ENCODE results near the gene HCLS1. TPM values are rescaled to one million over a fixed set of nuclear protein-coding genes. Genes with fewer than 3 reads are reported as not detected.
"Not testable (repeated sequence)": the region's sequence is repeated elsewhere in the genome, so short reads cannot be mapped to it uniquely, and the experiment has no call there.

HCLS1 gene
- total RNA-seq, 2 donors from 2014 or later, result 14.6 to 27.0 TPM

DNA sequence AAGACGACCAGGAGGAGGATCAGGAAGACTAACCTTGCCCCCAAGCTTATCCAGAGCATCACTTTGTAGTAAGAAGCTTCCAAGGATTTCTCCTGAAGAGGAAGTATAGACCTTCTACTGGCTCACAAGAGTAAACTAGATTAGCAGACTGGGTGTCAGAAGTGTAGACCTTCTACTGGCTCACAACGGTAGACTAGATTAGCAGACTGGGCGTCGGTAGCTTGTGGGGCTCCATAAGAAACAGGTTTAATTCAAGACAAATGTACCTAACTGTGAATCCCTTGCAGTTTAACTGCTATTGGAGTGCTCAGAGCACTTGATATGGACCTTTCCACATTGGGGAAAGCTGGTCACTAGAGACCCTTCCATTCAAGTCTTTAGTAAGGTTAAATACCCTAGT, 54.6 kb downstream of the HCLS1 start:
- Histone ChIP-seq H3K27ac (no peak overlapping the region), H3K27me3 (replicated peaks; ENCODE audit: insufficient read depth) (no peaks in the 10 kb centered on the region), H3K36me3 (no peaks in the 10 kb centered on the region), H3K9me3 (no peaks in the 10 kb centered on the region), H3K4me3 (no peak overlapping the region), H3K4me1 (replicated peaks) (no peaks in the 10 kb centered on the region)
- 93% methylated on average over 4 of the region's 4 CpGs for WGBS
- DNase-seq (ENCODE audit: low spot score), result no peak
- intact Hi-C loops (cut with DNase I), result no loop called here
- no peak for TF ChIP-seq POLR2A (IDR thresholded peaks at IDR 0.05)
- no peak for TF ChIP-seq POLR2AphosphoS5 (IDR thresholded peaks at IDR 0.05)
- no peak for TF ChIP-seq CTCF (IDR thresholded peaks at IDR 0.05)

DNA sequence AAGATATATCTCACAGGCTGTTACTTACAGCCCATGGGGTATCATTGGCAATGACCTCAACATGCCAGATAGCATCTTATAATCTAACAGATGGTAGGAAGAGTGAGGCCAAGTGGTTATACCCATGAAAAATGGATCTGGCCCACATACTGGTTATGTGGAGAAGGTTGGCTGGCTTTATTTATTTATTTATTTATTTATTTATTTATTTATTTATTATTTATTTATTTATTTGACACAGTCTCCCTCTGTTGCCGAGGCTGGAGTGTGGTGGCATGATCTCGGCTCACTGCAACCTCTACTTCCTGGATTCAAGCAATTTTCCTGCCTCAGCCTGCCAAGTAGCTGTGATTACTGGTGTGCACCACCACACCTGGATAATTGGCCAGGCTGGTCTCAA, 55.9 kb downstream of the HCLS1 start:
- no peaks in the 10 kb centered on the region for H3K4me1 ChIP-seq (replicated peaks)
- intact Hi-C loops (cut with DNase I), result no loop called here
- H3K4me3 ChIP-seq, result no peak overlapping the region
- no peak overlapping the region for H3K27ac ChIP-seq
- H3K27me3 ChIP-seq (replicated peaks; ENCODE audit: insufficient read depth), result no peaks in the 10 kb centered on the region
- H3K9me3 ChIP-seq, result no peaks in the 10 kb centered on the region
- TF ChIP-seq CTCF (IDR thresholded peaks at IDR 0.05) (no peak), POLR2AphosphoS5 (IDR thresholded peaks at IDR 0.05) (no peak), POLR2A (IDR thresholded peaks at IDR 0.05) (no peak)
- 92% methylated on average over 2 of the region's 2 CpGs for WGBS
- H3K36me3 ChIP-seq, result no peaks in the 10 kb centered on the region
- no peak for DNase-seq (ENCODE audit: low spot score)

DNA sequence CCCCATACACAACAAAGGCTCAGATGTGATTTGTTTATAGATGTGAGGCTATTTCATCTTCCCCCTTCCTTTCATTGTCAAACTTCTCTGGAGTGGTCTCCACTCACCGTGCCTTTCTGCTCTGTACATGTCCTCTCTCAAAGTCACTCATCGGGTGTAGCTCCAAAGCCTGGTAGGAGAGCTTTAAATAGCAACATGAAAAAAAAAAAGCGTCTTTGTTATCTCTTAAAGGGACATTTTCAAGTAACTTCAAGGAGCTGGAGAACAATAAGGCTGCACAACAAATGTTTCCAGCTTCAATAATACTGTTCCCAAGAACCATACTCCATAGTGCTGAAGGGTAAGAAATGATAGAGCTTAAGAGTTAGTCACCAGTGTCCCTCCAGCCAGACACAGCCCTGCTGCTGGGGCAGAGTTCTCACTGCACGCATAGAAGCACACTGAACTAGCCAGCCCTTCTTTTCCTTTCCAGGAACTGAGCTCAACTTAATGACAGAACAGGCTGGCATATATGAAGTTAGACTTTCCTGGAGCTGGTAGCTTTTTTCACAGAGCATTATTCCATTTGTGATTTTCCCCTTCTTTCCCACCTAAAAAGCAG, 59.4 kb downstream of the HCLS1 start:
- WGBS, result 26% methylated on average over 4 of the region's 4 CpGs
- intact Hi-C loops (cut with DNase I), result no loop called here
- Histone ChIP-seq H3K9me3 (no peaks in the 10 kb centered on the region), H3K27me3 (replicated peaks; ENCODE audit: insufficient read depth) (no peaks in the 10 kb centered on the region), H3K27ac (no peak overlapping the region), H3K36me3 (no peaks in the 10 kb centered on the region), H3K4me3 (no peak overlapping the region), H3K4me1 (replicated peaks) (no peaks in the 10 kb centered on the region)
- TF ChIP-seq POLR2AphosphoS5 (IDR thresholded peaks at IDR 0.05) (no peak), POLR2A (IDR thresholded peaks at IDR 0.05) (no peak), CTCF (IDR thresholded peaks at IDR 0.05) (no peak)
- no peak for DNase-seq (ENCODE audit: low spot score)

DNA sequence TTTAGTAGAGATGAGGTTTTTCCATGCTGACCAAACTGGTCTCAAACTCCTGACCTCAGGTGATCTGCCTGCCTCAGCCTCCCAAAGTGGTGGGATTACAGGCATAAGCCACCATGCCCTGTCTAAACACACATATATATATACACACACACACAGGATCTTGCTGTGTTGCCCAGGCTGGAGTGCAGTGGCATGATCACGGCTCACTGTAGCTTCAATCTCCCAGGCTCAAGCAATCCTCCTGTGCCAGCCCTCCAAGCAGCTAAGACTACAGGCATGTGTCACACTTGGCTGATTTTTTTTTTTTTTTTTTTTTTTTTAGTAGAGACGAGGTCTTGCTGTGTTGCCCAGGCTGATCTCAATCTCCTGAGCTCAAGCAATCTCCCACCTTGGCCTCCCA, 60.8 kb downstream of the HCLS1 start:
- H3K27me3 ChIP-seq (replicated peaks; ENCODE audit: insufficient read depth); H3K36me3 ChIP-seq; intact Hi-C loops (cut with DNase I); H3K4me3 ChIP-seq; DNase-seq (ENCODE audit: low spot score); H3K27ac ChIP-seq; H3K9me3 ChIP-seq; H3K4me1 ChIP-seq (replicated peaks): not testable (repeated sequence)
- 87% methylated on average over 2 of the region's 2 CpGs for WGBS

DNA sequence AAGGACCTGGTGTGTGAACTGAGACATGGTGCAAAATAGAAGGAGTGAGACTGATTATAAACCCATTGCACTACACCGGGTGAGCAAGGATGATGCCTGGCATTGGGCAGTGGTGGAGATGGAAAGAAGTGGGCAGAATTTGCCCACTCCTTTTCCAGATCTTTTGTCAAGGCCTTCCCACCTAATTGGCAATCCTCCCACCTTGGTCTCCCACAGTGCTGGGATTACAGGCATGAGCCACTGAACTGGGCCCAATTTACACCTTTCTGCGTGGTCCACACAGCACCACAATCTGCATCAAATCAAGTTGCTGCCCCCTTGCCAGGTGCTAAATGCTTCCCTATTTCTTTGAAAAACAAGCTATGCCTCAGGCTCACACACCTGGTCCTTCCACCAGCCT, 62.1 kb downstream of the HCLS1 start:
- TF ChIP-seq POLR2A (IDR thresholded peaks at IDR 0.05) (no peak), POLR2AphosphoS5 (IDR thresholded peaks at IDR 0.05) (no peak), CTCF (IDR thresholded peaks at IDR 0.05) (no peak)
- 90% methylated on average over 2 of the region's 2 CpGs for WGBS
- no peak overlapping the region for H3K4me3 ChIP-seq
- DNase-seq (ENCODE audit: low spot score), result no peak
- H3K9me3 ChIP-seq, result no peaks in the 10 kb centered on the region
- H3K4me1 ChIP-seq (replicated peaks), result no peaks in the 10 kb centered on the region
- no peak overlapping the region for H3K27ac ChIP-seq
- no peaks in the 10 kb centered on the region for H3K27me3 ChIP-seq (replicated peaks; ENCODE audit: insufficient read depth)
- H3K36me3 ChIP-seq, result no peaks in the 10 kb centered on the region
- intact Hi-C loops (cut with DNase I), result no loop called here

Data from prostate gland (tissue), 2 donors.